GM12875 (cell line): ENCODE data around the gene PLEKHA5.

ENCODE experiments used
- H3K4me3 ChIP-seq: one replicate; pipeline ENCODE4 v1.5.1; 2011; ENCODE audit warnings: low read depth, low read length, control low read depth
- TF ChIP-seq, protein P1 (sequence below): IDR thresholded peaks from 2 replicates; pipeline ENCODE4 v1.5.1; 2011; ENCODE audit warnings: low read depth, mild to moderate bottlenecking, control low read depth, inconsistent platforms, low read length, moderate library complexity, borderline replicate concordance; ENCODE audit not compliant: insufficient read depth

PLEKHA5 gene

DNA sequence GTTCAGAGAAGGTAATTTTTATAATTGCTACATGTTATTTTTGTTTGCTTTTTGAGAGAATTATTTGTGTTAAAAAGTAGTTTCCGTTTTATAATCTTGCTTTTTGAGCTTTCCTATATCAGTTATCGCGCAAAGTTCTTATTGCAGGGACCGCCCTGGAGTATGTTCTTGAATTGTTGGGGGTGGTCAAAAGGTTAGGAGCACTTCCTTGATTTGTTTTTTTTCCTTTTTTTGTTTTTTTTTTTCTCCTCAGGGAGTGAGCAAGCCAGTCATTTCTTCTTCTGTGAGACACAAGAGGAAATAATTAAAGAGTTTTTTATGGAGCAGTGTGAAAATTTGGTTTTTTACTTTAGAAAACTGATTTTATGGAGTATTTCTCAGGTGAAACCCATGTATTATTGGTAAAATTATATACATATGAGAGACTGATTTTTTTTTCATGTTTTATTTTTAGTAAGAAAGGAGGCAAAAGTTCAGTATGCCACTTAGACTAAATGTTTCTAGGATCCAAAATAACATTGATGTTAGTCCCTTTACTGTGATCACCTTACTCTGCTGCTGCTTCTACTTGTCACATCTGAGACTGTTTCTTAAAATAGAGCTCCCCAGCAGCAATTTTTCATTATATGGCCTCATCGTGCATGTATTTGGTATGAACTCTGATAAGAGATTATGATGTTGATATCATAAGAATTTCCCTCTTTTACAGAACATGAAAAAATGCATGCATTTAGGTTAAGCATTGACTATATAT lies 26.6 kb downstream of the PLEKHA5 start:
- no peak overlapping the region for H3K4me3 ChIP-seq
- TF ChIP-seq, protein P1, sequence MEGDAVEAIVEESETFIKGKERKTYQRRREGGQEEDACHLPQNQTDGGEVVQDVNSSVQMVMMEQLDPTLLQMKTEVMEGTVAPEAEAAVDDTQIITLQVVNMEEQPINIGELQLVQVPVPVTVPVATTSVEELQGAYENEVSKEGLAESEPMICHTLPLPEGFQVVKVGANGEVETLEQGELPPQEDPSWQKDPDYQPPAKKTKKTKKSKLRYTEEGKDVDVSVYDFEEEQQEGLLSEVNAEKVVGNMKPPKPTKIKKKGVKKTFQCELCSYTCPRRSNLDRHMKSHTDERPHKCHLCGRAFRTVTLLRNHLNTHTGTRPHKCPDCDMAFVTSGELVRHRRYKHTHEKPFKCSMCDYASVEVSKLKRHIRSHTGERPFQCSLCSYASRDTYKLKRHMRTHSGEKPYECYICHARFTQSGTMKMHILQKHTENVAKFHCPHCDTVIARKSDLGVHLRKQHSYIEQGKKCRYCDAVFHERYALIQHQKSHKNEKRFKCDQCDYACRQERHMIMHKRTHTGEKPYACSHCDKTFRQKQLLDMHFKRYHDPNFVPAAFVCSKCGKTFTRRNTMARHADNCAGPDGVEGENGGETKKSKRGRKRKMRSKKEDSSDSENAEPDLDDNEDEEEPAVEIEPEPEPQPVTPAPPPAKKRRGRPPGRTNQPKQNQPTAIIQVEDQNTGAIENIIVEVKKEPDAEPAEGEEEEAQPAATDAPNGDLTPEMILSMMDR = no peak

DNA sequence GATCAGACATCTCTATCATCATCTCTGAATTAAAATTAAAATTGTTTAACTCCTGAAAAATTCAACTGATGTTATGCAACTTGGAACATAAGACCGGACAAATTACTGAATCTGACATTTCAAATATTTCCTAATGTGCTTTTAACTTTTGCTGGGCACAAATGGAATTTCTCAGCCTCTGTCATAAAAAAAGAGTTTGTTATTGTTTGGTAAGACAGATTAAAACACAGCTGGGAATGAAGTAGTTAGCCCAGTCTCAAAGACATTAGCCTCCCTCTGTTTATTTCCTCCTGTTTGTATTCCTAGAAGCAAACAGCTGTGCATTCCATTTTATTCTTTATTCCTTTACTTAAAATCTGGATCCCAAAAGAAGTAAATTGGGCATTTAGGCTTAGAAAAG lies 29.4 kb downstream of the PLEKHA5 start:
- no peak overlapping the region for H3K4me3 ChIP-seq

DNA sequence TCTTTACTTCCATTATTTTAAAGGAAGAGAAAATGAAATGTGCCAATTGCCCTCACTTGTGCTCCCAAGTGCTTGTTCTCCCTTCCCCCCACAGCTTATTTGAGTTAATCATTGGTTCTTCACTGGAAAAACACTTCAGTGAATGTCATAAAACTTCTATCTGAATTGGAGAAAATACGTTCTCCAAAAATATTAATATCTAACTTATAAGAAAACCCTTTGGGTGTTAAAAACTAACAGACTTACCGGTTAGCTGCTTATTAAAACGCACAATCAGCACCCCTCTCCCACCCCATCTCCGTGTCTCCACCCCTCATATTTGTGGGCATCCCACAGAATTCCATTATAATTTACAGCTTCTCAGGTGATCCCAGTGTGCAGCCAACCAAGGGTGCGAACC lies 31.7 kb downstream of the PLEKHA5 start:
- TF ChIP-seq, protein P1 = no peak
- H3K4me3 ChIP-seq = no peak overlapping the region

More for the DNA sequence above, 29.4 kb downstream of the PLEKHA5 start:
- TF ChIP-seq, protein P1 = no peak

DNA sequence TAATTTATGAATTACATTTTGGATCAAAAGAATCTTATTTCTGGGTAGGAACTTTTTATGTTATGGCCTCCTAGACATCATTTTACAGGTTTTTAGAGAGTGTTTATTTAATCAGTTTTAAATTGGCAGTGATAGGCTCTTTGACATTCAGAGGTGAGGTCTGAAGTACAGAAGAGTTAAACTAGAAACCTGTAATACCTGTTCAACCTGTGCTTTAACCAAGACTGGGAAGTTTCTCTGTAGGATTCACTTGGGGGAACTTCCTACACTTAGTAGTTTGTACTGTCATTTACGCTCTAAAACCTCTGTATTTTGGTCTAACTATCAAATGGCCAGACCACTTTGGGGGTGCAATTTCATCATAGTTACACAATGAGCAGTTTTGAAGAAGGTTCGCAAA lies 35.9 kb downstream of the PLEKHA5 start:
- no peak overlapping the region for H3K4me3 ChIP-seq
- TF ChIP-seq, protein P1 = no peak

DNA sequence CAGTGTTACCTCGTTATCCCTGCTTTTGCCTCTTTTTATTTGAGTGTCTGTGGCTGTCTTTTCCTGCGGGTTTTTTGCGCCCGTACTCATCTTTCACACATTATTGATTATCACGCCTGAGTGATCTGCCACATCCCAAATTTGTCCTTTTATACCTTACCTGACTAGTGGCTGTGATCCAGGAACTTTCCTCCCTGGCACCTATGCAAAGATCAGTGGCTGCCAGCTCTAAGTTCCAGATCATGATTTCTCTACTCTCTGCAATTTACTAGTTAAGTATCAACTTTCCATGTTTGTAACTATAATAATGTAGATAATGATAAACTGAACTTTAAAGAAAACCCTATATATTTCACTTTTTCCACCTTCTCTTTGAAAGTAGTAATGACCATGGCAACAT lies 36.9 kb downstream of the PLEKHA5 start:
- H3K4me3 ChIP-seq = no peak overlapping the region
- TF ChIP-seq, protein P1 = no peak

DNA sequence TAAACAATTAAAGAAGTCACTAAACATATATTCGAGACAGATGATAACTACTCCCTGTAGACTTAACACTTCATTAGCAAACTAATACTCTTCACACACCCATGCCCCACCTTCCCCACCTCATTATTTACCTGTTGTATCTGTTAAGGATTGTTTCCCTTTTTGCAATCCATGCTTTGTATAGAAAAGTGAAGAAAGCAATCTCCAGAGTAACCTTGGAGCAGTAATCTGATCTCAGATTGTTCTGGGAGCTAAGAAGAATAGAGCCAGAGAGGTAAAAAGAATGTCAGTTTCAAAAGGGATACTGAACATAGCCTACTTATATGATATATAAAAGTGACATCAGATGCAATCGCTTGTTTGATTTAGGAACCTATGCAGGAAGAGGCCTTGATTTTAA lies 37.4 kb downstream of the PLEKHA5 start:
- no peak overlapping the region for H3K4me3 ChIP-seq
- TF ChIP-seq, protein P1 = no peak

DNA sequence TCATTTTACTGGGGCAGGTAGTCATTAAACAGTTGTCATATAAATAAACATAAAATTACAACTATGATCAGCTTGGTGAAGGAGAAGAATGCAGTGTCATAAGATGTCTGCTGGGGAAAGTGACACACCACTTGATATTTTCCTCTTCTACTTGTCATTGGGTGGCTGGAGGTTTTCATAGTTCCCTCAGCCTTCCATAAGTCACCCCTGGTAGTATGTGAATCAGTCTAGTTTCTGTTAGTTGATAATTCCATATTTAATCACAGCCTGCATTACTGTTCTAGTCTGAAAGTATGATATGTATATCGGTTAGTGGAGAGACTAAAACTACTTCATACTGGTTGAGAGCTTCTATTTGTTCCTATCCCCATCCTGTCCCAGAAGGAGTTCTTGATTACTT lies 38.2 kb downstream of the PLEKHA5 start:
- TF ChIP-seq, protein P1 = no peak
- no peak overlapping the region for H3K4me3 ChIP-seq
